HepG2 (cell line): ENCODE data around the gene NEIL1. TPM values are rescaled to one million over a fixed set of nuclear protein-coding genes. Genes with fewer than 3 reads are reported as not detected.

Experiments
- ATAC-seq: fragments of 200-7000 bp; cut with Tn5 transposase; 3 replicates; pipeline ENCODE4 v1.9.1; 2020; ENCODE audit warnings: mild to moderate bottlenecking, moderate library complexity
- BruUV-seq: library from RNA; stranded (reverse); fragments of 400-500 nt; replicated peaks from 2 replicates; lab custom pipeline; 2021; lab: Mats Ljungman, UMichigan
- CTCF ChIA-PET: fragments of 300-600 bp; formaldehyde crosslinking; extraction: SDS; loops from one replicate; lab custom pipeline; 2021; ENCODE audit warnings: low total read pairs, inconsistent platforms, low intra/inter-chr PET ratio; lab: Yijun Ruan, JAX
- POLR2A ChIA-PET: fragments of 350-600 bp; sonication (Branson Sonifier 250); formaldehyde crosslinking; loops from one replicate; lab custom pipeline; 2020; ENCODE audit warnings: antibody characterized with exemption, inconsistent platforms; lab: Yijun Ruan, JAX
- DNase-seq: peaks from one replicate; pipeline ENCODE4 v3.0.0-alpha.2; 2015; ENCODE audit warnings: low spot score
- FAIRE-seq: peaks from 3 replicates; lab custom pipeline; 2011; peaks lifted over from hg19 to GRCh38; lab: Jason Lieb, UNC
- H2AFZ ChIP-seq: one replicate; pipeline ENCODE4 v1.6.1; 2011; ENCODE audit warnings: low read length, inconsistent platforms
- H3K27ac ChIP-seq: fragments of 300-600 bp; 3 replicates; pipeline ENCODE4 v1.8.0; 2011; ENCODE audit warnings: mixed run types, mild to moderate bottlenecking, mixed read lengths, low read length, inconsistent platforms; ENCODE audit not compliant: insufficient read depth; ENCODE audit errors: extremely low read length
- H3K27me3 ChIP-seq, 2 experiments: fragments of 200-600 bp in 1 of 2; 2 replicates in 1 of 2; 3 replicates in 1 of 2; pipeline versions ENCODE4 v1.6.0 to v1.8.0; 2011; ENCODE audit warnings: low read length in 2 of 2, mild to moderate bottlenecking in 2 of 2, moderate library complexity in 2 of 2, inconsistent platforms in 1 of 2; ENCODE audit not compliant: insufficient read depth in 2 of 2, control insufficient read depth in 1 of 2
- H3K36me3 ChIP-seq, 2 experiments: fragments of 200-600 bp in 1 of 2; replicated peaks in 1 of 2; 2 replicates in 1 of 2; 3 replicates in 1 of 2; pipeline versions ENCODE4 v1.5.1 to v1.8.0; 2011; ENCODE audit warnings: low read length in 2 of 2, inconsistent platforms in 1 of 2; ENCODE audit not compliant: insufficient read depth in 2 of 2, control insufficient read depth in 1 of 2
- H3K4me1 ChIP-seq: 2 replicates; pipeline ENCODE4 v1.5.1; 2012; ENCODE audit warnings: low read length, inconsistent platforms; ENCODE audit not compliant: insufficient read depth
- H3K4me2 ChIP-seq: 2 replicates; pipeline ENCODE4 v1.6.0; 2011; ENCODE audit warnings: low read depth, low read length, inconsistent platforms
- H3K4me3 ChIP-seq, 3 experiments: fragments of 200-600 bp in 1 of 3; sonication (generic), shearing (Covaris generic) in 1 of 3; replicated peaks in 1 of 3; 2 replicates each; pipeline ENCODE4 v1.5.1; 2011 to 2016; ENCODE audit warnings: low read length in 3 of 3, inconsistent platforms in 2 of 3, low read depth in 2 of 3, mild to moderate bottlenecking in 2 of 3, control low read depth in 1 of 3, mixed read lengths in 1 of 3; ENCODE audit not compliant: insufficient read depth in 1 of 3
- H3K79me2 ChIP-seq: one replicate; pipeline ENCODE4 v1.6.1; 2011; ENCODE audit warnings: low read length, inconsistent platforms; ENCODE audit not compliant: insufficient read depth
- H3K9ac ChIP-seq: 2 replicates; pipeline ENCODE4 v1.6.0; 2011; ENCODE audit warnings: mild to moderate bottlenecking, low read depth, low read length, inconsistent platforms; ENCODE audit not compliant: insufficient read depth
- H3K9me3 ChIP-seq: 2 replicates; pipeline ENCODE4 v1.5.1; 2012; ENCODE audit warnings: mild to moderate bottlenecking, low read length
- H4K20me1 ChIP-seq: 2 replicates; pipeline ENCODE4 v1.6.0; 2011; ENCODE audit warnings: inconsistent platforms, mild to moderate bottlenecking, low read length, moderate library complexity; ENCODE audit not compliant: insufficient read depth
- AGO1 ChIP-seq: fragments of 200-400 bp; formaldehyde crosslinking; IDR thresholded peaks from 2 replicates; pipeline ENCODE4 v1.6.1; 2017; ENCODE audit warnings: mild to moderate bottlenecking, low read depth, low read length, moderate library complexity; ENCODE audit not compliant: poor library complexity, severe bottlenecking
- CCDC6 ChIP-seq: sonication (generic); formaldehyde crosslinking; IDR thresholded peaks from 2 replicates; pipeline ENCODE4 v1.8.1; 2022; ENCODE audit warnings: mild to moderate bottlenecking, missing genetic modification reagents, moderate library complexity
- CSRNP1 ChIP-seq: sonication (generic); formaldehyde crosslinking; IDR thresholded peaks from 2 replicates; pipeline ENCODE4 v1.8.1; 2023; ENCODE audit warnings: mild to moderate bottlenecking, missing genetic modification reagents
- FLYWCH1 ChIP-seq: sonication (generic); formaldehyde crosslinking; IDR thresholded peaks from 2 replicates; pipeline ENCODE4 v1.8.1; 2023; ENCODE audit warnings: mild to moderate bottlenecking, missing genetic modification reagents
- HNF4G ChIP-seq, 2 experiments: sonication (generic) in 1 of 2; formaldehyde crosslinking in 1 of 2; IDR thresholded peaks; 2 replicates each; pipeline versions ENCODE4 v1.4.0 to v1.6.1; 2011 to 2020; ENCODE audit warnings: borderline replicate concordance in 2 of 2, low read depth in 2 of 2, mild to moderate bottlenecking in 2 of 2, low read length in 1 of 2, missing genetic modification reagents in 1 of 2, moderate library complexity in 1 of 2
- RBFOX2 ChIP-seq: fragments of 200-400 bp; formaldehyde crosslinking; IDR thresholded peaks from 2 replicates; pipeline ENCODE4 v1.6.1; 2017; ENCODE audit warnings: low read depth, mild to moderate bottlenecking, low read length
- SRSF1 ChIP-seq: fragments of 200-400 bp; formaldehyde crosslinking; optimal IDR thresholded peaks from 2 replicates; pipeline ENCODE3; 2017; ENCODE audit warnings: mild to moderate bottlenecking, low read depth, low read length, moderate library complexity
- TBL1XR1 ChIP-seq: fragments of 150-350 bp; IDR thresholded peaks from 2 replicates; pipeline ENCODE4 v1.6.1; 2014; ENCODE audit warnings: borderline replicate concordance, low read length; ENCODE audit not compliant: partially characterized antibody
- YEATS4 ChIP-seq: sonication (generic); formaldehyde crosslinking; IDR thresholded peaks from 2 replicates; pipeline ENCODE4 v1.4.0; 2020; ENCODE audit warnings: missing genetic modification reagents, borderline replicate concordance
- ZBTB14 ChIP-seq: sonication (generic); formaldehyde crosslinking; IDR thresholded peaks from 2 replicates; pipeline ENCODE4 v1.4.0; 2020; ENCODE audit warnings: missing genetic modification reagents
- ZNF263 ChIP-seq: sonication (generic); formaldehyde crosslinking; IDR thresholded peaks from 2 replicates; pipeline ENCODE4 v1.4.0; 2020; ENCODE audit warnings: missing genetic modification reagents
- ZNF563 ChIP-seq: sonication (generic); formaldehyde crosslinking; IDR thresholded peaks from 2 replicates; pipeline ENCODE4 v1.8.0; 2022; ENCODE audit warnings: mild to moderate bottlenecking, moderate library complexity, missing genetic modification reagents
- WGBS: methylation state at CpG from one replicate; pipeline ENCODE4 v1.1.6; 2017; ENCODE audit warnings: low lambda C conversion rate; 5-methylcytosine and 5-hydroxymethylcytosine counted together
- in situ Hi-C: cut with HindIII; loops from 2 replicates; pipeline ENCODE4 v1.10.0; 2017; ENCODE audit warnings: low pct_unique_long_range_greater_than_20kb; ENCODE audit not compliant: extremely low pct_ligation_motif_present
- intact Hi-C: fragments of 100-400 bp; cut with micrococcal nuclease; formaldehyde crosslinking; loops from one replicate; pipeline ENCODE4 v1.10.0; 2022; ENCODE audit not compliant: unreplicated experiment
- polyA plus RNA-seq, 8 experiments: library from polyadenylated mRNA; depleted of rRNA in 3 of 8; stranded (reverse) in 7 of 8; unstranded in 1 of 8; fragments of >200 nt; fragmentation: Illumina TruSeq in 4 of 8; extraction: Trizol in 4 of 8; gene quantifications; 2 replicates each; pipeline versions ENCODE4 v1.2.1 to v1.2.3, GENCODE V29; 2011 to 2016; ENCODE audit warnings: low read depth in 4 of 8, missing spikeins in 1 of 8, mixed read lengths in 1 of 8; ENCODE audit not compliant: insufficient read depth in 1 of 8
- total RNA-seq, 5 experiments: library from RNA; depleted of rRNA; stranded (reverse); fragments of >200 nt; fragmentation: Illumina TruSeq; extraction: Trizol; gene quantifications; 2 replicates each; pipeline ENCODE4 v1.2.3, GENCODE V29; 2016; ENCODE audit warnings: low read depth in 1 of 5
- TF ChIP-seq, protein P1 (sequence below), 2 experiments: sonication (generic) in 1 of 2; formaldehyde crosslinking in 1 of 2; IDR thresholded peaks; 2 replicates each; pipeline versions ENCODE4 v1.4.0 to v1.6.1; 2018 to 2020; ENCODE audit warnings: missing genetic modification reagents in 2 of 2, borderline replicate concordance in 1 of 2, low read depth in 1 of 2, mild to moderate bottlenecking in 1 of 2, missing biosample characterization in 1 of 2
- TF ChIP-seq, protein P2 (sequence below): IDR thresholded peaks from 2 replicates; pipeline ENCODE4 v1.6.1; 2016; ENCODE audit warnings: mild to moderate bottlenecking, missing biosample characterization, missing genetic modification reagents
- TF ChIP-seq, protein P3 (sequence below): sonication (generic); formaldehyde crosslinking; conservative IDR thresholded peaks from 2 replicates; pipeline ENCODE4 v1.8.0; 2022; ENCODE audit warnings: mild to moderate bottlenecking, moderate library complexity, missing genetic modification reagents

NEIL1 gene
- total and polyA plus RNA-seq, 2 of the 13 experiments (the other 11 are each of a cell fraction or from before 2014, with no cell fraction given): 10.4 to 15.5 TPM

DNA sequence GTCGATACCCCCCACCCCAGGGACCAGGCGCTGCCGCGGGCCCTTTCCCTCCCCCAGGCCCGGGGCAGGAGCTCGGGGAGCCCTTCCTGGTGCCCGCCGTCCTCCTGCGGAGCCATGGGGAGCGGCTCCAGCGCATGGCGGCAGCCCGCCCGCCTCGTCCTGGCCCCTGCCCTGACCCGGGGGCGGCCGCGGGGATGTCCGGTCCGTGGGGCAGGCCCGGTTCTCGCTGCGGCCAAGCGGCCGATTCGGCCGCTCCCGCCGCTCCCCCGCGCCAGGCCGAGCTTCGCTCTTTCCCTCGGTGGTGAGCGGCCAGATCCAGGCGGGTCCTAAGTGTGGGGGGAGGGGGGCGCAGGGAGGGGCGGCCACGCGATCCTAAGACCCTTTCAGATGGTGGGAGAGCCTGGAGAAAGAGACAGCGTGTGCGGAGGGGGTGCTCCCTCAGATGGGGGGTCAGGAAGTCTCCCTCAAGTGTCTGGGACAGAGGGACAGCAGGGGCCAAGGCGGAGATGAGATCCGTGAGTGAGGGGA, 1.3 kb downstream of the NEIL1 start:
- ATAC-seq: peak; percentile 40
- H3K4me3 ChIP-seq: peak overlapping the region; percentile 70 to 96 (median 94)
- H3K36me3 ChIP-seq: no peaks in the 10 kb centered on the region
- FAIRE-seq: no peak
- no peaks in the 10 kb centered on the region for H3K9me3 ChIP-seq
- CTCF ChIA-PET: no interaction called here
- in situ Hi-C loops (no loop called here), intact Hi-C loops (no loop called here)
- H3K27ac ChIP-seq: peak overlapping the region; percentile 47
- no TSS peak for BruUV-seq
- peak overlapping the region; percentile 81 for H3K9ac ChIP-seq
- H2AFZ ChIP-seq: no peak overlapping the region
- no peaks in the 10 kb centered on the region for H4K20me1 ChIP-seq
- H3K79me2 ChIP-seq: no peaks in the 10 kb centered on the region
- 6% methylated on average over 7 of the region's 45 CpGs for WGBS
- no peak for DNase-seq
- POLR2A ChIA-PET: interaction anchor here (0.6 to 2.4 kb wide), 4 partner anchors 12 to 989 kb away, joined by 3 to 42 read pairs (median 6); partner anchors contain the start of genes COMMD4, ISL2 and MAN2C1
- H3K4me1 ChIP-seq: peaks cover 12% of the 10 kb centered on the region
- no peaks in the 10 kb centered on the region for H3K27me3 ChIP-seq
- peak overlapping the region; percentile 94 for H3K4me2 ChIP-seq
- TF ChIP-seq ZBTB14 (CRISPR knock-in tag) (0 out of 2 replicates have a peak, but pooled peaks have one; percentile 6), CSRNP1 (CRISPR knock-in tag) (peak; percentile 58; the same call in 1 of the 2 replicates), RBFOX2 (0 out of 2 replicates have a peak, but pooled peaks have one; percentile 4), HNF4G (IDR thresholded peaks at IDR 0.05; ENCODE audit: borderline replicate concordance, low read depth, low read length) (no peak), HNF4G (CRISPR knock-in tag; IDR thresholded peaks at IDR 0.05; ENCODE audit: borderline replicate concordance, low read depth) (no peak), ZNF263 (CRISPR knock-in tag) (no peak), AGO1 (peak; percentile 45), FLYWCH1 (CRISPR knock-in tag) (0 out of 2 replicates have a peak, but pooled peaks have one; percentile 16), SRSF1 (peak; percentile 17), ZNF563 (CRISPR knock-in tag) (peak; percentile 45; the same call in 1 of the 2 replicates), TBL1XR1 (no peak), YEATS4 (CRISPR knock-in tag) (0 out of 2 replicates have a peak, but pooled peaks have one; percentile 4), CCDC6 (CRISPR knock-in tag) (0 out of 2 replicates have a peak, but pooled peaks have one; percentile 9)
- TF ChIP-seq, protein P1, sequence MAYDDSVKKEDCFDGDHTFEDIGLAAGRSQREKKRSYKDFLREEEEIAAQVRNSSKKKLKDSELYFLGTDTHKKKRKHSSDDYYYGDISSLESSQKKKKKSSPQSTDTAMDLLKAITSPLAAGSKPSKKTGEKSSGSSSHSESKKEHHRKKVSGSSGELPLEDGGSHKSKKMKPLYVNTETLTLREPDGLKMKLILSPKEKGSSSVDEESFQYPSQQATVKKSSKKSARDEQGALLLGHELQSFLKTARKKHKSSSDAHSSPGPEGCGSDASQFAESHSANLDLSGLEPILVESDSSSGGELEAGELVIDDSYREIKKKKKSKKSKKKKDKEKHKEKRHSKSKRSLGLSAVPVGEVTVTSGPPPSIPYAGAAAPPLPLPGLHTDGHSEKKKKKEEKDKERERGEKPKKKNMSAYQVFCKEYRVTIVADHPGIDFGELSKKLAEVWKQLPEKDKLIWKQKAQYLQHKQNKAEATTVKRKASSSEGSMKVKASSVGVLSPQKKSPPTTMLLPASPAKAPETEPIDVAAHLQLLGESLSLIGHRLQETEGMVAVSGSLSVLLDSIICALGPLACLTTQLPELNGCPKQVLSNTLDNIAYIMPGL (CRISPR knock-in tag; IDR thresholded peaks at IDR 0.05; ENCODE audit: borderline replicate concordance in 1 of 2, low read depth in 1 of 2): peak in 1 of 2 experiments; percentile 13; a peak in 1 of 4 replicates
- TF ChIP-seq, protein P2, sequence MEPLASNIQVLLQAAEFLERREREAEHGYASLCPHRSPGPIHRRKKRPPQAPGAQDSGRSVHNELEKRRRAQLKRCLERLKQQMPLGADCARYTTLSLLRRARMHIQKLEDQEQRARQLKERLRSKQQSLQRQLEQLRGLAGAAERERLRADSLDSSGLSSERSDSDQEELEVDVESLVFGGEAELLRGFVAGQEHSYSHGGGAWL (CRISPR knock-in tag): 0 out of 2 replicates have a peak, but pooled peaks have one; percentile 21
- TF ChIP-seq, protein P3, sequence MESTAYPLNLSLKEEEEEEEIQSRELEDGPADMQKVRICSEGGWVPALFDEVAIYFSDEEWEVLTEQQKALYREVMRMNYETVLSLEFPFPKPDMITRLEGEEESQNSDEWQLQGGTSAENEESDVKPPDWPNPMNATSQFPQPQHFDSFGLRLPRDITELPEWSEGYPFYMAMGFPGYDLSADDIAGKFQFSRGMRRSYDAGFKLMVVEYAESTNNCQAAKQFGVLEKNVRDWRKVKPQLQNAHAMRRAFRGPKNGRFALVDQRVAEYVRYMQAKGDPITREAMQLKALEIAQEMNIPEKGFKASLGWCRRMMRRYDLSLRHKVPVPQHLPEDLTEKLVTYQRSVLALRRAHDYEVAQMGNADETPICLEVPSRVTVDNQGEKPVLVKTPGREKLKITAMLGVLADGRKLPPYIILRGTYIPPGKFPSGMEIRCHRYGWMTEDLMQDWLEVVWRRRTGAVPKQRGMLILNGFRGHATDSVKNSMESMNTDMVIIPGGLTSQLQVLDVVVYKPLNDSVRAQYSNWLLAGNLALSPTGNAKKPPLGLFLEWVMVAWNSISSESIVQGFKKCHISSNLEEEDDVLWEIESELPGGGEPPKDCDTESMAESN (CRISPR knock-in tag): 0 out of 2 replicates have a peak, but pooled peaks have one; percentile 17
